Thymus (tissue), 11 donors: ENCODE measurements around the gene CCDC93. TPM values are rescaled to one million over a fixed set of nuclear protein-coding genes. Genes with fewer than 3 reads are reported as not detected.

Experiments used
- DNase-seq, 9 donors: peaks; one replicate each; pipeline ENCODE4 v3.0.0-alpha.2; 2013; ENCODE audit warnings: low spot score in 9 of 9, low read depth in 6 of 9, missing footprints in 1 of 9
- H3K27ac ChIP-seq, 2 donors: one replicate each; pipeline ENCODE4 v1.5.1; 2013; ENCODE audit warnings: control low read depth in 1 of 2, low read depth in 1 of 2, low read length in 1 of 2, mild to moderate bottlenecking in 1 of 2, moderate library complexity in 1 of 2
- H3K27me3 ChIP-seq, 2 donors: one replicate each; pipeline ENCODE4 v1.5.1; 2013; ENCODE audit warnings: low read length in 1 of 2; ENCODE audit not compliant: control insufficient read depth in 2 of 2, insufficient read depth in 1 of 2
- H3K36me3 ChIP-seq, 2 donors: one replicate each; pipeline ENCODE4 v1.5.1; 2013; ENCODE audit warnings: low read length in 1 of 2, mild to moderate bottlenecking in 1 of 2, moderate library complexity in 1 of 2; ENCODE audit not compliant: control insufficient read depth in 2 of 2, insufficient read depth in 2 of 2
- H3K4me1 ChIP-seq, 2 donors: one replicate each; pipeline ENCODE4 v1.5.1; 2013; ENCODE audit warnings: low read length in 2 of 2; ENCODE audit not compliant: control insufficient read depth in 2 of 2, insufficient read depth in 2 of 2
- H3K4me3 ChIP-seq, 2 donors: one replicate each; pipeline ENCODE4 v1.5.1; 2013; ENCODE audit warnings: low read length in 2 of 2, control low read depth in 1 of 2, mild to moderate bottlenecking in 1 of 2
- H3K9me3 ChIP-seq, 2 donors: one replicate each; pipeline ENCODE4 v1.5.1; 2013; ENCODE audit warnings: low read length in 1 of 2, mild to moderate bottlenecking in 1 of 2; ENCODE audit not compliant: control insufficient read depth in 2 of 2, insufficient read depth in 1 of 2
- WGBS: extraction: QIAGEN DNeasy Blood & Tissue Kit; methylation state at CpG from one replicate; pipeline ENCODE4 v1.1.7; 2013; 5-methylcytosine and 5-hydroxymethylcytosine counted together
- polyA plus RNA-seq: library from polyadenylated mRNA; stranded (reverse); fragments of 200-250 nt; gene quantifications from one replicate; pipeline ENCODE4 v1.2.3, GENCODE V29; 2013
- total RNA-seq: library from RNA; stranded (reverse); fragments of 120-200 nt; gene quantifications from one replicate; pipeline ENCODE4 v1.2.4, GENCODE V29; 2013
- donor health status: healthy.

Gene CCDC93
- total and polyA plus RNA-seq, 2 donors: 10.7 to 13.5 TPM

GRCh38 chr2:117985092-117985491, 28.8 kb downstream of the CCDC93 start:
- peaks cover 2 to 17% of the 10 kb centered on the region in 2 donors for H3K36me3 ChIP-seq
- 96% methylated on average over 2 of the region's 2 CpGs for WGBS
- DNase-seq: no peak

GRCh38 chr2:117984208-117984607, 29.7 kb downstream of the CCDC93 start:
- 97% methylated on average over 2 of the region's 2 CpGs for WGBS
- H3K27me3 ChIP-seq: no peaks in the 10 kb centered on the region
- no peak overlapping the region for H3K27ac ChIP-seq
- peaks cover 0 to 16% of the 10 kb centered on the region in 2 donors for H3K36me3 ChIP-seq
- DNase-seq: no peak
- H3K9me3 ChIP-seq: no peaks in the 10 kb centered on the region
- H3K4me1 ChIP-seq: no peaks in the 10 kb centered on the region
- H3K4me3 ChIP-seq: no peak overlapping the region

More at GRCh38 chr2:117985092-117985491, 28.8 kb downstream of the CCDC93 start:
- no peaks in the 10 kb centered on the region for H3K9me3 ChIP-seq
- no peak overlapping the region for H3K4me3 ChIP-seq
- no peaks in the 10 kb centered on the region for H3K4me1 ChIP-seq
- no peak overlapping the region for H3K27ac ChIP-seq
- H3K27me3 ChIP-seq: no peaks in the 10 kb centered on the region

DNA sequence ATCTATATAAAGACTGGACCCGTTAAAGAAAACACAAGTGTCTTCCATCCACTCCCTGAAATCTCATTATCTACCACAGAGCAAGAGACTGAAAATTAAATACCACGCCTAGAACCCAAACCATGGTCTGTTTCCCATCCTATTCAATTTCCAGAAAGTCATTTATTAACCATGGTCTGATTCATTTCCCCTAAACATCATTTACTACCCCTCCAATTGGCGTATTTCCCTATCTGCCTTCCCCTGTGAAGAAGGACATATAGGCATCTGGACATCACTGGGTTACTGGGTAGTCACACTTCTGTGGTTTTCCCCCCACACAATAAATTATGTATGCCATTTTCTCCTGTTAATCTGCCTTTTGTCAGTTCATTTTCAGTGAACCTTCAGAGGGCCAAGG, 30.8 kb downstream of the CCDC93 start:
- Histone ChIP-seq H3K27me3 (no peaks in the 10 kb centered on the region), H3K9me3 (no peaks in the 10 kb centered on the region), H3K4me1 (no peaks in the 10 kb centered on the region), H3K27ac (no peak overlapping the region), H3K36me3 (peaks cover 2 to 13% of the 10 kb centered on the region in 2 donors), H3K4me3 (no peak overlapping the region)
- DNase-seq: no peak
- whole genome bisulfite sequencing: 97% methylated on average over 3 of the region's 3 CpGs

DNA sequence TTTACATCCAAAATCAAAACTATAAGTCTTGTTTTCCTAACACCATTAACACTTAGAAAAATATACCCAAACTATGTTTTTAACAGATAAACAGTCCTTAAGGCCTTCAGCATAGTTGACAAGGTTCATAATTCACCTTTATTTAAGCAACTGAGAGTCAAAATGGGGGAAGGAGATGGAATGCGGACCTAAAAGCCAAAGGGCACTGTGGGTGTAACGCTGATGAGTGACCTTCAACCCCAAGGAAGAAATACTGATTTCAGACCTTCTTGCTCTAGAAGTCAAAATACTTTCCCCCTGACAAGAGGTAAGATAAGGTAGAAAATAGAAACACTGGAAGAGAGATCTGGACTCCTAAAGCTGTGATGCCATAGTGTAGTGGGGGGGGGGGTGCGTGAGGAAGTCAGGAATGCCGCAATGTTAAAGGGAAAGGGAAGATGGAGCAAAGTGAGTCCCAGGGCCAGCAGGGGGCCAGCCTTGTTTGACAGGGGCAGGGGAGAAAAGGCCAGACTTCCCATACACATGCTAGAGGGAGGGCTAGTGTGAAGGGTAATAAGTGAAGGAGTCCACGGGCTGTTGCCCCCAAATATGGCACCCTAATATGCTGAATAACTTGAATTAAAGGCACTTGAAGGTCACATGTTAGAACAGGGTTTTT, 31.4 kb downstream of the CCDC93 start:
- H3K9me3 ChIP-seq: no peaks in the 10 kb centered on the region
- H3K27me3 ChIP-seq: no peaks in the 10 kb centered on the region
- H3K4me1 ChIP-seq: no peaks in the 10 kb centered on the region
- H3K4me3 ChIP-seq: no peak overlapping the region
- WGBS: 98% methylated on average over 5 of the region's 5 CpGs
- DNase-seq: no peak
- peaks cover 7 to 15% of the 10 kb centered on the region in 2 donors for H3K36me3 ChIP-seq
- H3K27ac ChIP-seq: no peak overlapping the region

DNA sequence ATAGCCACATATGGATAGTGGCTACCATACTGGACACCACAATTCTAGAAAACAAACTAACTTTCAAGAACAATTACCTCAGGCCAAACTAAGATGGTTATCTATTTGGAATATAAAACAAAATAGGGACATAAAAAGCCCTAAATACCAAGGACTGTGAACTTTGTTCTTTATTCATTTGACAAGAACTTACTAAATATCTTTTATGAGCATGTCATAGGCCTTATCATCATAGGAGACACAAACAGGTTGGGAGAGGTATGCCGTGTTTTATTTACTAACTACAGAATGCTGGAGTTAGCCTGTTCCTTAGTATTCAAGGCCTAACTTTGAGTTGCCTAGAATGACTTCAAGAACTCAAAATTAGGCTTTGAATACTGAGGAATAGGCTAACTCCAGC, 32.1 kb downstream of the CCDC93 start:
- no peaks in the 10 kb centered on the region for H3K27me3 ChIP-seq
- 100% methylated on average over 1 of the region's 1 CpG for WGBS
- H3K27ac ChIP-seq: no peak overlapping the region
- H3K4me1 ChIP-seq: no peaks in the 10 kb centered on the region
- no peak for DNase-seq
- no peaks in the 10 kb centered on the region for H3K9me3 ChIP-seq
- H3K36me3 ChIP-seq: peaks cover 8 to 19% of the 10 kb centered on the region in 2 donors
- H3K4me3 ChIP-seq: no peak overlapping the region

- H3K9me3 ChIP-seq: no peaks in the 10 kb centered on the region
- H3K36me3 ChIP-seq: peaks cover 8 to 22% of the 10 kb centered on the region in 2 donors
- 98% methylated on average over 5 of the region's 5 CpGs for WGBS
- DNase-seq: no peak
- H3K27me3 ChIP-seq: no peaks in the 10 kb centered on the region
- H3K4me3 ChIP-seq: no peak overlapping the region
- no peak overlapping the region for H3K27ac ChIP-seq
- no peaks in the 10 kb centered on the region for H3K4me1 ChIP-seq
Measured at GRCh38 chr2:117980783-117981676, 32.8 kb downstream of the CCDC93 start.

DNA sequence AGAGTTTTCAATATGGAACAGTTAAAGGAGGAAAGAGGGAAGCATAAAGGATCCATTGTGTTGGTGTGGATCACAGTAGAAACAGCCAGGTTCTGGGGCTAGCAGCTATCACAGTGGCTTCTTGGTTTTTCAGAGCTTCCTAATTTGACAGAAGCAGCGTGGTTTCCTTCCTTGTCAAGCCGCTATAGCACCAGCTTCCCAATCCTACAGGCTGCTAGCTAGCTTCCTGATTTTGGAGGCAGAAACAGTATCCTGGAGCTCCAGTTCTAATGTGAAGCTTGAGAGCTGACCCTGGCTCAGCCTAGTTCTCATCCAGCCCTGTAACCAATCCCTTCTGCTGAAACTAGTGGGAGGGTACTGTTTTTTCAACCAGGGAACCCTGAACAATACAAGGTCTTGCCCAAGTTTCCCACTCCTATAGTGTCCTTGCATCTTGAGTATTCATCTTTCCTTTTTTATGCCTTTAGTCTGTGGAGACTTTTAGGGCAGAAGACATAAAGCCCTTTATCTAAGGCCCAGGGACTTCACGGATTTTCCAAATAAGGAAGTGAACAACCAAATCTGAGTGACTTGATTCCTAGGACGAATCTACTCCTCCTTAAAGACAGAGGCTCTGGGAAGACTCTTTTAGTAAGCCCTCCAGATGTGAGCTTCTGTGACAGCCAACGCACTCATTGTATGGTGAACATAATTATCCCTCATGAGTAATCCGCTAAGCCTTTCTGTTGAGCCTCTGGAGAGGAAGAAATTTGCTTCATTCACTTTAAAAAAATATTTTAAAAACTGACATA, 33.8 kb downstream of the CCDC93 start:
- H3K27ac ChIP-seq: no peak overlapping the region

DNA sequence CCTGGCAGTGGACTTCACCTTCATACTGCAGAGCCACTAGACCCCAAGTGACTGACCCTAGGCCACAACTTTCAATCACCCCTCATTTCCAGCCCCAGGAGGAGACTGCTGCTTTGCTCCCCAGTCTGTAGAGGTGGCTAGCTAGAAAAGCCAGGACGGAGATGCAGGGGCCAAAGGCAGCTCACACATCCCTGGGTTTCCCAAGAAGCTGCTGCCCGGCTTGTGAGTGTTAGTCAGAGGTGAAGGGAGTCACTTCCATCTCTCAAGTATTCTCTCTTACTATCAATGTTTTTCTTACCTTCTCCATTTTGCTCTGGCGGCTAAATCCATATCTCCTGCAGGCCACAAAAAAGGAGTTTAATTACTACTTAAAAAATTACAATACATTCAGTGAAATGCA, 36.2 kb downstream of the CCDC93 start:
- WGBS: 97% methylated on average over 3 of the region's 3 CpGs
- Histone ChIP-seq H3K27me3 (no peaks in the 10 kb centered on the region), H3K36me3 (peaks cover 25 to 37% of the 10 kb centered on the region in 2 donors), H3K27ac (no peak overlapping the region), H3K9me3 (no peaks in the 10 kb centered on the region), H3K4me1 (no peaks in the 10 kb centered on the region), H3K4me3 (no peak overlapping the region)
- DNase-seq: no peak

More for the DNA sequence above, 33.8 kb downstream of the CCDC93 start:
- Histone ChIP-seq H3K9me3 (no peaks in the 10 kb centered on the region), H3K4me3 (no peak overlapping the region), H3K4me1 (no peaks in the 10 kb centered on the region), H3K36me3 (peaks cover 13 to 26% of the 10 kb centered on the region in 2 donors), H3K27me3 (no peaks in the 10 kb centered on the region)
- WGBS: 95% methylated on average over 6 of the region's 6 CpGs
- no peak for DNase-seq
